ENCODE data around the gene FOXC2.

FOXC2 gene

DNA sequence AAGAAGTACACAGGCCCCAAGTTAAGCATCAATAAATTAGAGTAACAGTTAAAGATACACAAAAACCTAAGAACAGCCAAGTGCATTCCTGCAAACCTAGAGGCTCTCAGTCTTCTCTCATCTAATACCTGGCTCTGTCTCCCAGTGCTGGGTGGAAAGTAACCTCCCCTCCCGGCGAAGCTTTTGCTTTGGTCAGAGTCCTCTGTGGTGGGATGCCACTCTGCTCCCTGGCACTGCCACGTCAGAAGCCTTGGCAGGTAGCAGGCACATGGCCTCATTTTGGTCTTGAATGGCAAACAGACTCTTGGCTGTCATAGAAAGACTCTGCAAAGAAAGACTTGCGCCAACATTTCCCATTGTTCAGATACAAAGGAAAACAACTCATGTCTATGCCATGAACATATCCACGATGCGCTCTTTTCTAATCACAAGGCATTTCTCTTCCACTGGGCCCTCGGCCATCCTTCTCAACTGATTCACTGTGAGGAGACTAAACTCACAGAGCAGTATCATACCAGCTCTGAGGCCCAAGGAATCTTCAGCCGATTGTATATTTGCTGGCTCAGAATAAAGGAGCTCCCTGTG is 32.8 kb upstream of the FOXC2 start:
- H3K27ac ChIP-seq (ENCODE audit: low read length), result no peak overlapping the region
- no peaks in the 10 kb centered on the region for H3K27me3 ChIP-seq (ENCODE audit: control insufficient read depth in 1 of 2, insufficient read depth in 2 of 2, low read length in 2 of 2)
- peaks cover 12% of the 10 kb centered on the region for H3K4me1 ChIP-seq (ENCODE audit: control insufficient read depth, insufficient read depth, low read length)
- H3K9ac ChIP-seq (ENCODE audit: low read length in 2 of 2), result no peak overlapping the region
- H3K4me3 ChIP-seq (ENCODE audit: low read length in 2 of 2), result no peak overlapping the region
- H3K9me3 ChIP-seq (ENCODE audit: control insufficient read depth in 2 of 2, low read length in 2 of 2), result no peaks in the 10 kb centered on the region
- H3K36me3 ChIP-seq (ENCODE audit: control insufficient read depth in 2 of 2, insufficient read depth in 2 of 2, low read length in 2 of 2), result peaks cover 15 to 19% of the 10 kb centered on the region in 2 donors

DNA sequence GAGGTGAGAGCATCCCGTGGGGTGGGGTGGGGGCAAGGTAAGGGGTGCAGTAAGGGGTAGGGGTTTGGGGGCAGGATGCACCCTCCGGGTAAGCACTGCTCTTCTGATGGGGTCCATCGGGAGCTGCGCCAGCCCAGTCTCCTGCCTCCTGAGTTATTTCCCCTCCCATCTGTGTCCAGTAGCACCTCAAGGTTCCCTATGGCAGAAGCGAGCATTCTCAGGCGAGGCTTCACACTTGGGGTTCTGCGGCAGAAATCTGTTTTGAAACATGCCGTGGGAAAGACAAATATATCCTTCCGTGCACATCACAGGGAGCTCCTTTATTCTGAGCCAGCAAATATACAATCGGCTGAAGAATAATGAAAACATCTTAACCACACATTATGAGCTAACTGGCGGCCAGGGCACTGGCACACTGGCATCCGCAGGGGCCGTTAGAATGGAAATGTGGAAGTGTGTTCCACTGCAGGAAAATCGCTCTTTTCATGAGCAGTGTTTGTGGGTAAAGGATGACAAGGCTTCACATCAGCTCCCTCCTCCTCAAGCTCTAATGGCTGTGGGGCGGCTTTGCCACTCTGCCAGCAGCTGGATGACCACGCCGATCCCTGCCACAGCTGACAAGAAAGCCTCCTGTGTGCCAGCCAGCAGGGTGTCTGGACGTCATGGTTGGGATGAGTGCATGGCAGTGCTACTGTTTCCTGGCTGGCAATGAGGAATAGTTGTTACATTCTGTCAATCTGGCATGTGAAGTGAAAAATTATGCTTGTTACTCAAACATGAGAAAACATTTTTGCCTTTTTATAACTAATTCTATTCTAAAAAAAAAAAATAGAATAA is 31.6 kb upstream of the FOXC2 start:
- no peaks in the 10 kb centered on the region for H3K9me3 ChIP-seq (ENCODE audit: control insufficient read depth in 2 of 2, low read length in 2 of 2)
- no peak overlapping the region for H3K9ac ChIP-seq (ENCODE audit: low read length in 2 of 2)
- no peaks in the 10 kb centered on the region for H3K27me3 ChIP-seq (ENCODE audit: control insufficient read depth in 1 of 2, insufficient read depth in 2 of 2, low read length in 2 of 2)
- peaks cover 24 to 30% of the 10 kb centered on the region in 2 donors for H3K36me3 ChIP-seq (ENCODE audit: control insufficient read depth in 2 of 2, insufficient read depth in 2 of 2, low read length in 2 of 2)
- peaks cover 12% of the 10 kb centered on the region for H3K4me1 ChIP-seq (ENCODE audit: control insufficient read depth, insufficient read depth, low read length)
- no peak overlapping the region for H3K4me3 ChIP-seq (ENCODE audit: low read length in 2 of 2)
- no peak overlapping the region for H3K27ac ChIP-seq (ENCODE audit: low read length)

DNA sequence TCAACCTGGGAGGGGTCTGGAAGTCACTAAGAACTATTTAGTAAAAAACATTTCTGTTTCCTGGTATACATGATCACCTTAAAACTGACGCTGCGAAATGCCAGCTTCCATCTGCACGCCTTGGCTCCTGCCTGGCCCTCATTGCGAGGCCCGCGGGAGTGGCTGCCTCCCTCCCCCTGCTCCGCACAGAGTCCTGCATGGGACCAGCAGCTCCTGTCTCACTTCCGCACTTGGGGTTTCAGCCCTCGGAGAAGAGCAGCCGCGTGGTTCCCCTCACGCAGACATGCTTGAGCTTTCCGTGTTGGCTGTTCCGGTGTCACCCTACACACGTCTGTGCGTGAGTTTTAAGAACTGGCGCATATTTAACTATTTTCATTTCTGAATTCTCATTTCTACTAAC is 30.0 kb upstream of the FOXC2 start:
- no peaks in the 10 kb centered on the region for H3K9me3 ChIP-seq (ENCODE audit: control insufficient read depth in 2 of 2, low read length in 2 of 2)
- no peaks in the 10 kb centered on the region for H3K27me3 ChIP-seq (ENCODE audit: control insufficient read depth in 1 of 2, insufficient read depth in 2 of 2, low read length in 2 of 2)
- H3K36me3 ChIP-seq (ENCODE audit: control insufficient read depth in 2 of 2, insufficient read depth in 2 of 2, low read length in 2 of 2), result peaks cover 37 to 44% of the 10 kb centered on the region in 2 donors
- H3K9ac ChIP-seq (ENCODE audit: low read length in 2 of 2), result no peak overlapping the region
- H3K4me1 ChIP-seq (ENCODE audit: control insufficient read depth, insufficient read depth, low read length), result peaks cover 5% of the 10 kb centered on the region
- no peak overlapping the region for H3K27ac ChIP-seq (ENCODE audit: low read length)
- no peak overlapping the region for H3K4me3 ChIP-seq (ENCODE audit: low read length in 2 of 2)

DNA sequence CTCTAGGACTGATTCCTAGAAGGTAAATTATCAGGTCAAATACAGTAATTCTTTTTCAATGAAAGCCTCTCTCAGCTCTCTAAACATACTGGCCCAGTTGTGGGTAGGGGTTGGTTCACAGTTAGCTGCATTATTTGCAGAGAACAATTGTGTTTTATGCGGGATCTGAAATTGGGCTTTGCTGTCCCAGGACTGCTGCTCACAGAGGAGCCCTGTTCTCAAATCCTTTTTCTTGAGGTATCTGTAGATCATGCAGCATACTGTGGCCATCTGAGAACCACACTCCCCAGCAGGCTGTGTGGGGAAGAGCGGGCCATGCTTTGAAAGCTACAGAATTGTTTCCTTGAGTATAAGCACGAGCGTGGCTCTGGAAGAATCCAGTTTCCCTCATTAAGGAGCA is 29.1 kb upstream of the FOXC2 start:
- Histone ChIP-seq H3K9me3 (ENCODE audit: control insufficient read depth in 2 of 2, low read length in 2 of 2) (no peaks in the 10 kb centered on the region), H3K4me3 (ENCODE audit: low read length in 2 of 2) (no peak overlapping the region), H3K27me3 (ENCODE audit: control insufficient read depth in 1 of 2, insufficient read depth in 2 of 2, low read length in 2 of 2) (no peaks in the 10 kb centered on the region), H3K27ac (ENCODE audit: low read length) (no peak overlapping the region), H3K4me1 (ENCODE audit: control insufficient read depth, insufficient read depth, low read length) (peaks cover 3% of the 10 kb centered on the region), H3K9ac (ENCODE audit: low read length in 2 of 2) (no peak overlapping the region), H3K36me3 (ENCODE audit: control insufficient read depth in 2 of 2, insufficient read depth in 2 of 2, low read length in 2 of 2) (peaks cover 40 to 49% of the 10 kb centered on the region in 2 donors)

DNA sequence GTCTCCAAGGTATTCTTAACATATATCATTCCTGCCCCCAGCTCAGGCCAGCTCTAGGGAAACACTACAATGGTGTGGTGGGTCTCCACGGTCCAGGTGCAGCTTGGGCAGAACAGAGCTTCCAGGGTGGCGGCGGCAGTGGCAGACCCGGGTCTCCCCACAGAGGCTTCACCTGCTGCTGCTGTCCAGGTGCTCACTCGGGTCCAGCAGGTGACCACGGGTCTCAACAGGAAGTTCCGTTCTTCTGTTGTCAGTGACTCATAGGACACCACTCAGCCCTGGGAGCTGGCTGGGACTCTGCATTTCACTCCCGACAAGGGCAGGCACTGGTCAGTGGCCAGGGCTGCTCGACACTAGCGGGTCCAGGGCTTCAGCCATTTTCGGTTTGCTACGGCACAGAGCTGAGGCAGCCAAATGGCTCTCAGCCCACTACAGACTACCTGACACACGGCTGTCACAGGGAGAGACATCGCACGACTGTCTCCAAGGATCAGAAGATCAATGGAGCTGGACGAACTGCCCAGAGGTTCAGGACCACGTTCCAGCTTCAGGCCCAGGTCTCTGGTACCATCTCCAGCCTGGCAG is 28.3 kb upstream of the FOXC2 start:
- Histone ChIP-seq H3K9ac (ENCODE audit: low read length in 2 of 2) (no peak overlapping the region), H3K9me3 (ENCODE audit: control insufficient read depth in 2 of 2, low read length in 2 of 2) (no peaks in the 10 kb centered on the region), H3K4me3 (ENCODE audit: low read length in 2 of 2) (no peak overlapping the region), H3K27ac (ENCODE audit: low read length) (no peak overlapping the region), H3K36me3 (ENCODE audit: control insufficient read depth in 2 of 2, insufficient read depth in 2 of 2, low read length in 2 of 2) (peaks cover 39 to 47% of the 10 kb centered on the region in 2 donors), H3K4me1 (ENCODE audit: control insufficient read depth, insufficient read depth, low read length) (peaks cover 3% of the 10 kb centered on the region), H3K27me3 (ENCODE audit: control insufficient read depth in 1 of 2, insufficient read depth in 2 of 2, low read length in 2 of 2) (no peaks in the 10 kb centered on the region)

DNA sequence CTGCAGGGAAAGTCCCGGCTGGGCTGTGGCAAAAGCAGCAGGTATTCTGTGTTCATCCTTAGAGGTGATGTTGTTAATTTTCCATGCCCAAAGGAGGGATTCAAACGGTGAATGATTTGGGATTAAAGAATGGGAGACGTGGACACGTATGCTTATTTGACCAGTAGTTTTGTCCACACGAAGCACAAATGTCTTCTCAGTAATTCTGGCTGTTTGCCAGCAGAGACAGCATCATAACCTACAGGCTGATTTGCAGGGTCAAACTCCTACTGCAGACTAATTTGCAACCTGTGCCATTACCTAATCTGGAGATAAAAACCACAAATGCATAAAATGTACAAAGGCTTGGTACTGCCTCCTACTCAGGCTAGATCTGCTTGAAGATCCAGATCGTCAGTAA is 25.7 kb upstream of the FOXC2 start:
- Histone ChIP-seq H3K36me3 (ENCODE audit: control insufficient read depth in 2 of 2, insufficient read depth in 2 of 2, low read length in 2 of 2) (peaks cover 45 to 55% of the 10 kb centered on the region in 2 donors), H3K4me1 (ENCODE audit: control insufficient read depth, insufficient read depth, low read length) (no peaks in the 10 kb centered on the region), H3K27ac (ENCODE audit: low read length) (no peak overlapping the region), H3K27me3 (ENCODE audit: control insufficient read depth in 1 of 2, insufficient read depth in 2 of 2, low read length in 2 of 2) (no peaks in the 10 kb centered on the region), H3K4me3 (ENCODE audit: low read length in 2 of 2) (no peak overlapping the region), H3K9me3 (ENCODE audit: control insufficient read depth in 2 of 2, low read length in 2 of 2) (no peaks in the 10 kb centered on the region), H3K9ac (ENCODE audit: low read length in 2 of 2) (no peak overlapping the region)

DNA sequence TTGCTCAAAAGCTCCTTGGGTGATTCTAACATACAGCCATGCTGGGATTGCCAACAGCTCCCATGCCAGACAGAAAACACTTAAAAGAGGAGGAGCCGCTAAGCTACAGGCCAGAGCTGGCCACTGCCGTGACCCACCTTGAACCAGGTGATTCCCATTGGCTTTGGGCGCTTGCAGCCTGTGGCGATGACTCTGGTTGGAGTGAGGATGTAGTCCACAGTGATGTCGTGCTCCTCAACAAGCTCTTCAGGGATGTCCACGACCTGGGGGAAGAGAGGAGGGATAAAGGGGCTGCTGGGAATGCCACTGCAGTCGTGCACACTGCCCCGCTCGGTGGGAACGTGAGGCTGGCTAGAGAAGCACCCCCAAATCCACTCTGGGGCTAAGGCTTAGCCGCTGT is 25.1 kb upstream of the FOXC2 start:
- H3K9me3 ChIP-seq (ENCODE audit: control insufficient read depth in 2 of 2, low read length in 2 of 2), result no peaks in the 10 kb centered on the region
- H3K4me3 ChIP-seq (ENCODE audit: low read length in 2 of 2), result no peak overlapping the region
- H3K4me1 ChIP-seq (ENCODE audit: control insufficient read depth, insufficient read depth, low read length), result no peaks in the 10 kb centered on the region
- H3K9ac ChIP-seq (ENCODE audit: low read length in 2 of 2), result no peak overlapping the region
- H3K36me3 ChIP-seq (ENCODE audit: control insufficient read depth in 2 of 2, insufficient read depth in 2 of 2, low read length in 2 of 2), result peaks cover 51 to 60% of the 10 kb centered on the region in 2 donors
- no peaks in the 10 kb centered on the region for H3K27me3 ChIP-seq (ENCODE audit: control insufficient read depth in 1 of 2, insufficient read depth in 2 of 2, low read length in 2 of 2)
- H3K27ac ChIP-seq (ENCODE audit: low read length), result no peak overlapping the region

DNA sequence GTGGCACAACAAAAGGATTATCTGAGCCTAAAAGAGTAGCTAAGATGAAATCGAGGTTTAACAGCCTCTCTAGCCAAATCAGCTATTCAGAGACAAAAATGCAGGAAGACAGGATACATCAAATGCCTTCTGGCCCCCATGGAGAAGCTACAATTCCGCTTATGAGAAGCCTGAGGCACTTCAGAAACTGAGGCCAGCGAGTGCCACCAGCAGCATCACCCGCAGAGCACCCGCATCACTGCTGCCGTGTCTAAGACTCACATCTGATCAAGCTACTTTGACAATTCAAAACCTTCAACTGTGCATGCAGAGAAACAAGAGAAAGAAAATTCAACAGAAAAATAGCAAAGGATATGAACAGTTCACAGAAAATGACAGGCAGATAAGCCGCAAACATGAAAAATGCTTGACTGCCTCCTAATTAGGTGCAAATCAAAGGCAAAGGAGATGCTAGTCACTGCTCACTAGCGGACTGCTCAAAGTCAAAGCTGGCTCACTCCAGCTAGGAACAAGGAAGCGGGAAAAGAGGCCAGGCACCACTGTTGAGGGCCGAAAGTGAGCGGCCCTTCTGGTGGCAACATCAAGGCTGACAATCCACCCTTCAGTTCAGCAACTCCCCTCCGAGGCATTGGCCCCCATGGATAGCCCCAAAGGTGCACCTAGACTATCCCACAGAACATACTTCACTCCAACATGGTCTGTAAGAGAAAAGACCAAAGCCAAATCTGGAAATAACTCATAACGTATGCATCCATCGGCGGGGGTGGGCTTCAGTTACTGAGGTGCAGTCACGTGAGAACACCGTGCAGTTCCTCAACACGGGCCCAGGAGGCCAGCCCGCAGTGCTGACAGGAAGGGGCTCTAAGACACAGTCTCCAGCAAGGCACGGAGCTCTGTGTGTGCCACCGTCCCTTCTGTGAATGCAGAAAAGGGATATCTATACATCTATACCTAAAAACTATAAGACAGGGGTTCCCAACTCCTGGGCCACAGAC is 23.6 kb upstream of the FOXC2 start:
- H3K36me3 ChIP-seq (ENCODE audit: control insufficient read depth in 2 of 2, insufficient read depth in 2 of 2, low read length in 2 of 2), result peaks cover 55 to 61% of the 10 kb centered on the region in 2 donors
- H3K4me1 ChIP-seq (ENCODE audit: control insufficient read depth, insufficient read depth, low read length), result no peaks in the 10 kb centered on the region
- no peak overlapping the region for H3K27ac ChIP-seq (ENCODE audit: low read length)
- no peak overlapping the region for H3K4me3 ChIP-seq (ENCODE audit: low read length in 2 of 2)
- no peaks in the 10 kb centered on the region for H3K9me3 ChIP-seq (ENCODE audit: control insufficient read depth in 2 of 2, low read length in 2 of 2)
- no peak overlapping the region for H3K9ac ChIP-seq (ENCODE audit: low read length in 2 of 2)
- no peaks in the 10 kb centered on the region for H3K27me3 ChIP-seq (ENCODE audit: control insufficient read depth in 1 of 2, insufficient read depth in 2 of 2, low read length in 2 of 2)

DNA sequence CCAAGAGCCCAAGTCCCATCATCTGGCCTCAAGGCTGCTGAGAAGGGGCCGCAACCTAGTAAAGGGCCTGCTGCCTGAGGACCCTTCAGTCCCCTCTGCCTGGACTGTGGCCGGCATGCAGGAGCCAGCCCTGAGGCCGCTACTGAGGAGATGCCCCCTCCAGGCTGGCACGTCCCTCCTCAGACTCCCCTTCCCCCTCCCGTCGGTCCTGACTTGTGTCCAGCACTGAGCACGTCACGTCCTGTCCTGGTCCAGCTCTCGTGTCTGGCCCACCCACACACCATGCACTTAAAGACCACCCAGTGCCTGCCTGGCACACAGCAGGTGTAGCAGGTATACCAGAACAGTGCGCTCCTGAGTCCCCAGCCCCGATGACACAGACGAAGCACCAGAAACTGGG is 21.1 kb upstream of the FOXC2 start:
- Histone ChIP-seq H3K4me3 (ENCODE audit: low read length in 2 of 2) (no peak overlapping the region), H3K27me3 (ENCODE audit: control insufficient read depth in 1 of 2, insufficient read depth in 2 of 2, low read length in 2 of 2) (no peaks in the 10 kb centered on the region), H3K4me1 (ENCODE audit: control insufficient read depth, insufficient read depth, low read length) (no peaks in the 10 kb centered on the region), H3K9ac (ENCODE audit: low read length in 2 of 2) (no peak overlapping the region), H3K36me3 (ENCODE audit: control insufficient read depth in 2 of 2, insufficient read depth in 2 of 2, low read length in 2 of 2) (peaks cover 46 to 60% of the 10 kb centered on the region in 2 donors), H3K9me3 (ENCODE audit: control insufficient read depth in 2 of 2, low read length in 2 of 2) (no peaks in the 10 kb centered on the region), H3K27ac (ENCODE audit: low read length) (no peak overlapping the region)

DNA sequence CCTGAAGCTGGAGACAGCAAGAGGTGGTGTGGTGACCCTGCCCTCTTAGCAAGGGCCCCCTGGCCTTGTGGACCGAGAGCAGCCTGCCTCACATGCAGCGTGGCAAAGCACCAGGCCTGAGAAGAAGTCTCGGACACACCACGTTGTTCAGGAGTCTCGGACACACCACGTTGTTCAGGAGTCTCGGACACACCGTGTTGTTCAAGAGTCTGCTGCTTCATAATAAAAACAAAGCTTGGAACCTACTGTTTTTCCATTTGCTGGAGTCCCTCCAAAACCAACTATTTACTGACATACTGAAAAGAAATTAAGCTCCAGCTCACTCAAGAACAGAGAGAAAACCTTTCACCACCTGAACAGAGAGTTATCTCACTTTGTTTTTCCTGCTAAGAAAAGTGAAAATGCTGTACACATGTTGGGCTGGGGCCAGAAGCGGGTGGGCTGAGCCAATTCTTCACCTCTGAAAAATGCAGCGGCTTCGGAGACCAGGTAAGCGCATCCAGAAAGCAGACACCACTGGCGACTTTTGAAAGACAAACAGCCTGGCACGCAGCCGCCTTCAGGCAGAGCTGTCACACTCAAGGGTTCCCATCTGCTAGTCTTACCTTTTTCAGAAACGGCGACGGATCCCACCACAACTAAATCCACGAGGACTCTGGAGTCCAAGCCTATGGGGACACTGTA is 20.5 kb upstream of the FOXC2 start:
- peaks cover 45 to 54% of the 10 kb centered on the region in 2 donors for H3K36me3 ChIP-seq (ENCODE audit: control insufficient read depth in 2 of 2, insufficient read depth in 2 of 2, low read length in 2 of 2)
- H3K4me3 ChIP-seq (ENCODE audit: low read length in 2 of 2), result no peak overlapping the region
- no peaks in the 10 kb centered on the region for H3K9me3 ChIP-seq (ENCODE audit: control insufficient read depth in 2 of 2, low read length in 2 of 2)
- H3K4me1 ChIP-seq (ENCODE audit: control insufficient read depth, insufficient read depth, low read length), result no peaks in the 10 kb centered on the region
- H3K27ac ChIP-seq (ENCODE audit: low read length), result no peak overlapping the region
- H3K27me3 ChIP-seq (ENCODE audit: control insufficient read depth in 1 of 2, insufficient read depth in 2 of 2, low read length in 2 of 2), result no peaks in the 10 kb centered on the region
- H3K9ac ChIP-seq (ENCODE audit: low read length in 2 of 2), result no peak overlapping the region

Measured in stomach smooth muscle (tissue), 2 donors.